SJSA1 (cell line): ENCODE results near the gene MTHFD1. TPM values are rescaled to one million over a fixed set of nuclear protein-coding genes. Genes with fewer than 3 reads are reported as not detected.

Experiments used
- DNase-seq, 2 experiments: peaks; one replicate each; pipeline ENCODE4 v3.0.0-alpha.2; 2015 to 2020; ENCODE audit warnings: low spot score in 2 of 2, low read depth in 1 of 2
- H3K27ac ChIP-seq: fragments of 250-450 bp; sonication (Bioruptor Pico); 2 replicates; pipeline ENCODE4 v1.5.1; 2020; ENCODE audit warnings: mild to moderate bottlenecking, moderate library complexity
- H3K27me3 ChIP-seq: fragments of 250-450 bp; sonication (Bioruptor Pico); replicated peaks from 2 replicates; pipeline ENCODE4 v1.5.1; 2020; ENCODE audit warnings: mild to moderate bottlenecking, moderate library complexity
- H3K36me3 ChIP-seq: fragments of 250-450 bp; sonication (Bioruptor Pico); 2 replicates; pipeline ENCODE4 v1.5.1; 2020; ENCODE audit warnings: mild to moderate bottlenecking
- H3K4me1 ChIP-seq: fragments of 250-450 bp; sonication (Bioruptor Pico); replicated peaks from 2 replicates; pipeline ENCODE4 v1.6.1; 2021; ENCODE audit warnings: mild to moderate bottlenecking
- H3K4me3 ChIP-seq: fragments of 250-450 bp; sonication (Bioruptor Pico); 2 replicates; pipeline ENCODE4 v1.5.1; 2020; ENCODE audit warnings: mild to moderate bottlenecking
- H3K9me3 ChIP-seq: fragments of 250-450 bp; sonication (Bioruptor Pico); replicated peaks from 2 replicates; pipeline ENCODE4 v1.5.1; 2020; ENCODE audit warnings: mild to moderate bottlenecking
- total RNA-seq: library from RNA; depleted of rRNA; stranded (reverse); fragments of >200 nt; shearing (Covaris generic); gene quantifications from 2 replicates; pipeline ENCODE4 v1.2.3, GENCODE V29; 2014

The MTHFD1 gene
- total RNA-seq, 1 experiment from 2014 or later, result 56.6 TPM

- peak; percentile 23 to 45 for DNase-seq
- H3K27ac ChIP-seq, result no peak overlapping the region
- H3K36me3 ChIP-seq, result peaks cover 21% of the 10 kb centered on the region
- H3K4me3 ChIP-seq, result no peak overlapping the region; the same call in 1 of the 2 replicates
- H3K4me1 ChIP-seq, result peaks cover 22% of the 10 kb centered on the region
- no peaks in the 10 kb centered on the region for H3K27me3 ChIP-seq
- no peaks in the 10 kb centered on the region for H3K9me3 ChIP-seq
These were observed 113.4 kb downstream of the MTHFD1 start for GRCh38 chr14:64501411-64502171.

- Histone ChIP-seq H3K27me3 (no peaks in the 10 kb centered on the region), H3K36me3 (peaks cover 21% of the 10 kb centered on the region), H3K4me1 (peaks cover 28% of the 10 kb centered on the region), H3K27ac (peak overlapping the region; percentile 96; the same call in 1 of the 2 replicates), H3K4me3 (peak overlapping the region; percentile 93), H3K9me3 (no peaks in the 10 kb centered on the region)
- no peak for DNase-seq
These were observed 114.3 kb downstream of the MTHFD1 start for GRCh38 chr14:64502456-64502855.

GRCh38 chr14:64502887-64503433 lies 114.8 kb downstream of the MTHFD1 start:
- H3K27me3 ChIP-seq, result no peaks in the 10 kb centered on the region
- H3K36me3 ChIP-seq, result peaks cover 23% of the 10 kb centered on the region
- H3K9me3 ChIP-seq, result no peaks in the 10 kb centered on the region
- peaks cover 33% of the 10 kb centered on the region for H3K4me1 ChIP-seq
- H3K4me3 ChIP-seq, result peak overlapping the region; percentile 93
- H3K27ac ChIP-seq, result peak overlapping the region; percentile 96
- DNase-seq, result no peak

- H3K27me3 ChIP-seq, result no peaks in the 10 kb centered on the region
- peaks cover 24% of the 10 kb centered on the region for H3K36me3 ChIP-seq
- H3K4me1 ChIP-seq, result peaks cover 37% of the 10 kb centered on the region
- peak; percentile 89 to 93 for DNase-seq
- peak within 1 kb of the TSS; percentile 93 for H3K4me3 ChIP-seq
- H3K9me3 ChIP-seq, result no peaks in the 10 kb centered on the region
- H3K27ac ChIP-seq, result peak within 1 kb of the TSS; percentile 96
These were observed 115.5 kb downstream of the MTHFD1 start, which contains the start of gene ZBTB25 for GRCh38 chr14:64503434-64504309. TSS of gene ZBTB25 (minus strand) at chr14:64503838. CDS start at chr14:64490533, 13,305 bp downstream.

- DNase-seq, result peak; percentile 88 to 94
- Histone ChIP-seq H3K27ac (peak within 1 kb of the TSS; percentile 96), H3K4me3 (peak within 1 kb of the TSS; percentile 93), H3K27me3 (no peaks in the 10 kb centered on the region), H3K4me1 (peaks cover 40% of the 10 kb centered on the region), H3K36me3 (peaks cover 24% of the 10 kb centered on the region), H3K9me3 (no peaks in the 10 kb centered on the region)
These were observed 116.2 kb downstream of the MTHFD1 start, which contains the start of gene ZBTB1 for GRCh38 chr14:64504310-64504896. TSS of gene ZBTB1 (plus strand) at chr14:64504770. CDS start at chr14:64521505, 16,735 bp downstream.

- Histone ChIP-seq H3K9me3 (no peaks in the 10 kb centered on the region), H3K4me3 (peak overlapping the region; percentile 93), H3K27ac (peak overlapping the region; percentile 96), H3K27me3 (no peaks in the 10 kb centered on the region), H3K36me3 (peaks cover 24% of the 10 kb centered on the region), H3K4me1 (peaks cover 41% of the 10 kb centered on the region)
- peak; percentile 85 to 88 for DNase-seq
These were observed 117.0 kb downstream of the MTHFD1 start for GRCh38 chr14:64504897-64505794.

GRCh38 chr14:64506721-64507120 lies 118.6 kb downstream of the MTHFD1 start:
- Histone ChIP-seq H3K4me1 (peaks cover 48% of the 10 kb centered on the region), H3K36me3 (peaks cover 33% of the 10 kb centered on the region), H3K27me3 (no peaks in the 10 kb centered on the region), H3K9me3 (no peaks in the 10 kb centered on the region), H3K4me3 (peak overlapping the region; percentile 93), H3K27ac (no peak overlapping the region)
- DNase-seq, result no peak

- no peaks in the 10 kb centered on the region for H3K27me3 ChIP-seq
- H3K36me3 ChIP-seq, result peaks cover 35% of the 10 kb centered on the region
- no peak overlapping the region for H3K4me3 ChIP-seq
- no peaks in the 10 kb centered on the region for H3K9me3 ChIP-seq
- DNase-seq, result no peak
- no peak overlapping the region for H3K27ac ChIP-seq
- peaks cover 40% of the 10 kb centered on the region for H3K4me1 ChIP-seq
These were observed 119.4 kb downstream of the MTHFD1 start for GRCh38 chr14:64507376-64508156.

- Histone ChIP-seq H3K4me3 (no peak overlapping the region), H3K27ac (no peak overlapping the region), H3K4me1 (peaks cover 38% of the 10 kb centered on the region), H3K27me3 (no peaks in the 10 kb centered on the region), H3K36me3 (peaks cover 42% of the 10 kb centered on the region), H3K9me3 (no peaks in the 10 kb centered on the region)
- no peak for DNase-seq
These were observed 120.1 kb downstream of the MTHFD1 start for GRCh38 chr14:64508215-64508776.

GRCh38 chr14:64509036-64509435 lies 120.9 kb downstream of the MTHFD1 start:
- H3K9me3 ChIP-seq, result no peaks in the 10 kb centered on the region
- H3K4me1 ChIP-seq, result peaks cover 38% of the 10 kb centered on the region

More at GRCh38 chr14:64509036-64509435, 120.9 kb downstream of the MTHFD1 start:
- no peak for DNase-seq
- H3K27ac ChIP-seq, result no peak overlapping the region
- no peak overlapping the region for H3K4me3 ChIP-seq
- no peaks in the 10 kb centered on the region for H3K27me3 ChIP-seq
- H3K36me3 ChIP-seq, result peaks cover 43% of the 10 kb centered on the region
